SK-N-SH treated with all-trans-retinoic acid at 6 μM for 48 hours (cell line): ENCODE measurements around the gene DSN1.

Experiments
- CSDC2 ChIP-seq: fragments of 250-450 bp; sonication (Bioruptor Pico); IDR thresholded peaks from 2 replicates; pipeline ENCODE4 v1.5.0; 2020; ENCODE audit warnings: mild to moderate bottlenecking, moderate library complexity
- PPARA ChIP-seq: fragments of 250-450 bp; sonication (Bioruptor Pico); IDR thresholded peaks from 2 replicates; pipeline ENCODE4 v1.5.0; 2020; ENCODE audit warnings: mild to moderate bottlenecking, borderline replicate concordance
- SNAI2 ChIP-seq: fragments of 250-450 bp; sonication (Bioruptor Pico); IDR thresholded peaks from 2 replicates; pipeline ENCODE4 v1.5.0; 2020; ENCODE audit warnings: mild to moderate bottlenecking, moderate library complexity
- TOX ChIP-seq: fragments of 250-450 bp; sonication (Bioruptor Pico); IDR thresholded peaks from 2 replicates; pipeline ENCODE4 v1.8.0; 2021; ENCODE audit warnings: mild to moderate bottlenecking, moderate library complexity, borderline replicate concordance
- ZFP3 ChIP-seq: fragments of 250-450 bp; sonication (Bioruptor Pico); IDR thresholded peaks from 2 replicates; pipeline ENCODE4 v1.5.0; 2020; ENCODE audit warnings: mild to moderate bottlenecking, moderate library complexity
- ZFP30 ChIP-seq: fragments of 450-650 bp; formaldehyde crosslinking; IDR thresholded peaks from 2 replicates; pipeline ENCODE4 v1.5.0; 2022; ENCODE audit warnings: mild to moderate bottlenecking, moderate library complexity
- TF ChIP-seq, protein P1 (sequence below): fragments of 250-450 bp; sonication (Bioruptor Pico); IDR thresholded peaks from 2 replicates; pipeline ENCODE4 v1.8.0; 2020; ENCODE audit warnings: mild to moderate bottlenecking, moderate library complexity, borderline replicate concordance
- TF ChIP-seq, protein P2 (sequence below): fragments of 250-450 bp; sonication (Bioruptor Pico); IDR thresholded peaks from 2 replicates; pipeline ENCODE4 v1.5.1; 2020; ENCODE audit warnings: low read depth, mild to moderate bottlenecking, moderate library complexity
- TF ChIP-seq, protein P3 (sequence below): fragments of 250-450 bp; sonication (Bioruptor Pico); IDR thresholded peaks from 2 replicates; pipeline ENCODE4 v1.5.0; 2020; ENCODE audit warnings: mild to moderate bottlenecking, moderate library complexity

DNA sequence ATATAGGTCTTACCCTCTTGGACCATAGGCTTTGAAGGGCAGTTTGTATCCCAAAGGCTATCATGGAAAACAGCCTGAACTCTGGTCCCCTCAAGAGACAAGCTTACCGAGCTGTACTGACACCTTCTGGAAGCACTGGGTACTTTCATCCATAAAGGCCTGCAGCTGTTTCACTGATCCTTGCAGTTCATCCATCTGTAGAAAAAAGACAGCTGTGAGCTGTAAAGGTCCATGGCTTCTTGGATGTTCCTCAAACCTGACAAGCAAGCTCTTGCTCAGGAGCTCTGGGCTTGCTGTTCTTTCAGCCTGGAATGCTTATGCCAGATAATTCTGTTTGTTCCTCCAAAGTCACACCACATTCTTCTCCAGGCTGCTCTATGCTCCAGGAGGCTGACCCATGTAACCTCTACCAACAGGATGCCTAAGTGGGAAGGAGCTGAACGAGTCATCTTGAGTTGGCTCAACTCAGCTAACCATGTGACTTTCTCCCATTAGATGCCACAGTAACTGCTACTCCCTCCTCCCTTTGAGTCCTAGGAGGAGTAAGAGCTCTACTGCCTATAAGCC, 18.8 kb downstream of the DSN1 start:
- no peak for TF ChIP-seq ZFP3
- TF ChIP-seq, protein P1, sequence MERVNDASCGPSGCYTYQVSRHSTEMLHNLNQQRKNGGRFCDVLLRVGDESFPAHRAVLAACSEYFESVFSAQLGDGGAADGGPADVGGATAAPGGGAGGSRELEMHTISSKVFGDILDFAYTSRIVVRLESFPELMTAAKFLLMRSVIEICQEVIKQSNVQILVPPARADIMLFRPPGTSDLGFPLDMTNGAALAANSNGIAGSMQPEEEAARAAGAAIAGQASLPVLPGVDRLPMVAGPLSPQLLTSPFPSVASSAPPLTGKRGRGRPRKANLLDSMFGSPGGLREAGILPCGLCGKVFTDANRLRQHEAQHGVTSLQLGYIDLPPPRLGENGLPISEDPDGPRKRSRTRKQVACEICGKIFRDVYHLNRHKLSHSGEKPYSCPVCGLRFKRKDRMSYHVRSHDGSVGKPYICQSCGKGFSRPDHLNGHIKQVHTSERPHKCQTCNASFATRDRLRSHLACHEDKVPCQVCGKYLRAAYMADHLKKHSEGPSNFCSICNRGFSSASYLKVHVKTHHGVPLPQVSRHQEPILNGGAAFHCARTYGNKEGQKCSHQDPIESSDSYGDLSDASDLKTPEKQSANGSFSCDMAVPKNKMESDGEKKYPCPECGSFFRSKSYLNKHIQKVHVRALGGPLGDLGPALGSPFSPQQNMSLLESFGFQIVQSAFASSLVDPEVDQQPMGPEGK, result no peak
- TF ChIP-seq ZFP30 (CRISPR knock-in tag), result no peak
- TF ChIP-seq PPARA, result no peak
- no peak for TF ChIP-seq SNAI2 (CRISPR knock-in tag)
- TF ChIP-seq TOX (CRISPR knock-in tag), result no peak
- TF ChIP-seq, protein P2, sequence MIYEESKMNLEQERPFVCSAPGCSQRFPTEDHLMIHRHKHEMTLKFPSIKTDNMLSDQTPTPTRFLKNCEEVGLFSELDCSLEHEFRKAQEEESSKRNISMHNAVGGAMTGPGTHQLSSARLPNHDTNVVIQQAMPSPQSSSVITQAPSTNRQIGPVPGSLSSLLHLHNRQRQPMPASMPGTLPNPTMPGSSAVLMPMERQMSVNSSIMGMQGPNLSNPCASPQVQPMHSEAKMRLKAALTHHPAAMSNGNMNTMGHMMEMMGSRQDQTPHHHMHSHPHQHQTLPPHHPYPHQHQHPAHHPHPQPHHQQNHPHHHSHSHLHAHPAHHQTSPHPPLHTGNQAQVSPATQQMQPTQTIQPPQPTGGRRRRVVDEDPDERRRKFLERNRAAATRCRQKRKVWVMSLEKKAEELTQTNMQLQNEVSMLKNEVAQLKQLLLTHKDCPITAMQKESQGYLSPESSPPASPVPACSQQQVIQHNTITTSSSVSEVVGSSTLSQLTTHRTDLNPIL, result no peak
- TF ChIP-seq, protein P3, sequence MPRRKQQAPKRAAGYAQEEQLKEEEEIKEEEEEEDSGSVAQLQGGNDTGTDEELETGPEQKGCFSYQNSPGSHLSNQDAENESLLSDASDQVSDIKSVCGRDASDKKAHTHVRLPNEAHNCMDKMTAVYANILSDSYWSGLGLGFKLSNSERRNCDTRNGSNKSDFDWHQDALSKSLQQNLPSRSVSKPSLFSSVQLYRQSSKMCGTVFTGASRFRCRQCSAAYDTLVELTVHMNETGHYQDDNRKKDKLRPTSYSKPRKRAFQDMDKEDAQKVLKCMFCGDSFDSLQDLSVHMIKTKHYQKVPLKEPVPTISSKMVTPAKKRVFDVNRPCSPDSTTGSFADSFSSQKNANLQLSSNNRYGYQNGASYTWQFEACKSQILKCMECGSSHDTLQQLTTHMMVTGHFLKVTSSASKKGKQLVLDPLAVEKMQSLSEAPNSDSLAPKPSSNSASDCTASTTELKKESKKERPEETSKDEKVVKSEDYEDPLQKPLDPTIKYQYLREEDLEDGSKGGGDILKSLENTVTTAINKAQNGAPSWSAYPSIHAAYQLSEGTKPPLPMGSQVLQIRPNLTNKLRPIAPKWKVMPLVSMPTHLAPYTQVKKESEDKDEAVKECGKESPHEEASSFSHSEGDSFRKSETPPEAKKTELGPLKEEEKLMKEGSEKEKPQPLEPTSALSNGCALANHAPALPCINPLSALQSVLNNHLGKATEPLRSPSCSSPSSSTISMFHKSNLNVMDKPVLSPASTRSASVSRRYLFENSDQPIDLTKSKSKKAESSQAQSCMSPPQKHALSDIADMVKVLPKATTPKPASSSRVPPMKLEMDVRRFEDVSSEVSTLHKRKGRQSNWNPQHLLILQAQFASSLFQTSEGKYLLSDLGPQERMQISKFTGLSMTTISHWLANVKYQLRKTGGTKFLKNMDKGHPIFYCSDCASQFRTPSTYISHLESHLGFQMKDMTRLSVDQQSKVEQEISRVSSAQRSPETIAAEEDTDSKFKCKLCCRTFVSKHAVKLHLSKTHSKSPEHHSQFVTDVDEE (CRISPR knock-in tag), result no peak
- no peak for TF ChIP-seq CSDC2 (CRISPR knock-in tag)
